Caco-2 (cell line): Measurements from ENCODE around the gene PCDHGB5. TPM values are rescaled to one million over a fixed set of nuclear protein-coding genes. Genes with fewer than 3 reads are reported as not detected.

Source experiments
- BruUV-seq: library from RNA; stranded (reverse); fragments of 400-500 nt; replicated peaks from 2 replicates; lab custom pipeline; 2021; lab: Mats Ljungman, UMichigan
- CTCF ChIA-PET: fragments of 300-600 bp; sonication (Branson Sonifier 250); formaldehyde crosslinking; loops from one replicate; lab custom pipeline; 2022; ENCODE audit warnings: antibody characterized with exemption; lab: Charles Lee
- POLR2A ChIA-PET: fragments of 300-600 bp; sonication (Branson Sonifier 250); formaldehyde crosslinking; loops from one replicate; lab custom pipeline; 2022; ENCODE audit warnings: antibody characterized with exemption; lab: Charles Lee
- DNase-seq, 2 experiments: peaks; one replicate each; pipeline versions ENCODE4 v3.0.0 to v3.0.0-alpha.2; 2020 to 2022
- H3K27me3 ChIP-seq: replicated peaks from 2 replicates; pipeline ENCODE4 v1.6.0; 2011; ENCODE audit warnings: low read length; ENCODE audit not compliant: control insufficient read depth, insufficient read depth
- H3K36me3 ChIP-seq: 2 replicates; pipeline ENCODE4 v1.5.1; 2011; ENCODE audit warnings: low read length; ENCODE audit not compliant: control insufficient read depth, insufficient read depth
- H3K4me1 ChIP-seq: fragments of 250-450 bp; sonication (Bioruptor Pico); 2 replicates; pipeline ENCODE4 v1.5.1; 2020; ENCODE audit warnings: mild to moderate bottlenecking
- H3K4me3 ChIP-seq: 2 replicates; pipeline ENCODE4 v1.5.1; 2011; ENCODE audit warnings: low read depth, mild to moderate bottlenecking, control low read depth, low read length
- H3K9me3 ChIP-seq: fragments of 250-450 bp; sonication (Bioruptor Pico); 2 replicates; pipeline ENCODE4 v1.5.1; 2020; ENCODE audit warnings: mild to moderate bottlenecking, moderate library complexity
- H3K27ac Mint-ChIP-seq: one replicate; pipeline ENCODE4 v1.8.0; 2022; ENCODE audit warnings: mixed read lengths; ENCODE audit not compliant: unreplicated experiment
- H3K27me3 Mint-ChIP-seq: one replicate; pipeline ENCODE4 v1.8.0; 2022; ENCODE audit warnings: mixed read lengths; ENCODE audit not compliant: insufficient read depth, unreplicated experiment
- H3K36me3 Mint-ChIP-seq: one replicate; pipeline ENCODE4 v1.8.0; 2022; ENCODE audit warnings: mild to moderate bottlenecking, mixed read lengths; ENCODE audit not compliant: insufficient read depth, unreplicated experiment
- H3K4me1 Mint-ChIP-seq: one replicate; pipeline ENCODE4 v1.8.0; 2022; ENCODE audit warnings: low read depth, mixed read lengths; ENCODE audit not compliant: unreplicated experiment
- H3K4me3 Mint-ChIP-seq: one replicate; pipeline ENCODE4 v1.8.0; 2022; ENCODE audit warnings: mild to moderate bottlenecking, moderate library complexity, mixed read lengths; ENCODE audit not compliant: unreplicated experiment
- H3K9me3 Mint-ChIP-seq: one replicate; pipeline ENCODE4 v1.8.0; 2022; ENCODE audit warnings: mixed read lengths; ENCODE audit not compliant: unreplicated experiment
- intact Hi-C: fragments of 100-400 bp; cut with micrococcal nuclease; formaldehyde crosslinking; loops from one replicate; pipeline ENCODE4 v1.10.0; 2022; ENCODE audit not compliant: unreplicated experiment
- total RNA-seq: library from RNA; stranded (reverse); gene quantifications from 2 replicates; pipeline ENCODE4 v1.2.3, GENCODE V29; 2022
- TF ChIP-seq, protein P1 (sequence below), 2 experiments: fragments of 200-600 bp in 1 of 2; IDR thresholded peaks; 1 replicate in 1 of 2; 2 replicates in 1 of 2; pipeline versions ENCODE4 v1.5.1 to v1.8.0; 2011 to 2022; ENCODE audit warnings: antibody characterized with exemption in 1 of 2, control low read depth in 1 of 2, inconsistent platforms in 1 of 2, low read depth in 1 of 2, low read length in 1 of 2, mild to moderate bottlenecking in 1 of 2, moderate library complexity in 1 of 2; ENCODE audit not compliant: insufficient read depth in 1 of 2, severe bottlenecking in 1 of 2, unreplicated experiment in 1 of 2

The PCDHGB5 gene
- total RNA-seq, 1 experiment from 2014 or later: 13.2 TPM

DNA sequence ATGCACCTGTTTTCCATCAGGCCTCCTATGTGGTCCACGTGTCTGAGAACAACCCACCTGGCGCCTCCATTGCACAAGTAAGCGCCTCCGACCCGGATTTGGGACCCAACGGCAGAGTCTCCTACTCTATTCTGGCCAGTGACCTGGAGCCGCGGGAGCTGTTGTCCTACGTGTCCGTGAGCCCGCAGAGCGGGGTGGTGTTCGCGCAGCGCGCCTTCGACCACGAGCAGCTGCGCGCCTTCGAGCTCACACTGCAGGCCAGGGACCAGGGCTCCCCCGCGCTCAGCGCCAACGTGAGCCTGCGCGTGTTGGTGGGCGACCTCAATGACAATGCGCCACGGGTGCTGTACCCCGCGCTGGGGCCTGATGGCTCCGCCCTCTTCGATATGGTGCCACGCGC is 46.2 kb upstream of the PCDHGB5 start:
- Mint-ChIP-seq H3K27me3 (no peaks in the 10 kb centered on the region), H3K4me1 (no peaks in the 10 kb centered on the region), H3K27ac (no peak overlapping the region), H3K9me3 (peaks cover 10% of the 10 kb centered on the region), H3K36me3 (peaks cover 5% of the 10 kb centered on the region), H3K4me3 (no peak overlapping the region)
- Histone ChIP-seq H3K4me1 (no peaks in the 10 kb centered on the region), H3K9me3 (no peaks in the 10 kb centered on the region; the same call in 1 of the 2 replicates), H3K36me3 (no peaks in the 10 kb centered on the region), H3K27me3 (no peaks in the 10 kb centered on the region), H3K4me3 (no peak overlapping the region)
- ChIA-PET POLR2A (no interaction called here), CTCF (no interaction called here)
- TF ChIP-seq, protein P1, sequence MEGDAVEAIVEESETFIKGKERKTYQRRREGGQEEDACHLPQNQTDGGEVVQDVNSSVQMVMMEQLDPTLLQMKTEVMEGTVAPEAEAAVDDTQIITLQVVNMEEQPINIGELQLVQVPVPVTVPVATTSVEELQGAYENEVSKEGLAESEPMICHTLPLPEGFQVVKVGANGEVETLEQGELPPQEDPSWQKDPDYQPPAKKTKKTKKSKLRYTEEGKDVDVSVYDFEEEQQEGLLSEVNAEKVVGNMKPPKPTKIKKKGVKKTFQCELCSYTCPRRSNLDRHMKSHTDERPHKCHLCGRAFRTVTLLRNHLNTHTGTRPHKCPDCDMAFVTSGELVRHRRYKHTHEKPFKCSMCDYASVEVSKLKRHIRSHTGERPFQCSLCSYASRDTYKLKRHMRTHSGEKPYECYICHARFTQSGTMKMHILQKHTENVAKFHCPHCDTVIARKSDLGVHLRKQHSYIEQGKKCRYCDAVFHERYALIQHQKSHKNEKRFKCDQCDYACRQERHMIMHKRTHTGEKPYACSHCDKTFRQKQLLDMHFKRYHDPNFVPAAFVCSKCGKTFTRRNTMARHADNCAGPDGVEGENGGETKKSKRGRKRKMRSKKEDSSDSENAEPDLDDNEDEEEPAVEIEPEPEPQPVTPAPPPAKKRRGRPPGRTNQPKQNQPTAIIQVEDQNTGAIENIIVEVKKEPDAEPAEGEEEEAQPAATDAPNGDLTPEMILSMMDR (IDR thresholded peaks at IDR 0.05; ENCODE audit: insufficient read depth in 1 of 2, low read depth in 1 of 2, low read length in 1 of 2, severe bottlenecking in 1 of 2, unreplicated experiment in 1 of 2): no peak
- intact Hi-C loops: no loop called here
- DNase-seq: no peak
- no TSS peak for BruUV-seq

GRCh38 chr5:141354900-141355469 is 42.8 kb upstream of the PCDHGB5 start, which contains the start of gene PCDHGA4:
Gene PCDHGA4, plus strand, starts transcription at chr5:141355021. Its CDS starts 87 bp downstream, at chr5:141355108.
- Mint-ChIP-seq H3K27me3 (no peaks in the 10 kb centered on the region), H3K36me3 (peaks cover 5% of the 10 kb centered on the region), H3K4me1 (no peaks in the 10 kb centered on the region), H3K9me3 (peaks cover 15% of the 10 kb centered on the region), H3K27ac (no peak within 1 kb of the TSS), H3K4me3 (no peak within 1 kb of the TSS)
- H3K4me3 ChIP-seq: no peak within 1 kb of the TSS
- H3K4me1 ChIP-seq: no peaks in the 10 kb centered on the region
- ChIA-PET POLR2A (no interaction called here), CTCF (no interaction called here)
- DNase-seq: no peak
- BruUV-seq: no TSS peak
- no peaks in the 10 kb centered on the region for H3K36me3 ChIP-seq
- TF ChIP-seq, protein P1 (IDR thresholded peaks at IDR 0.05; ENCODE audit: insufficient read depth in 1 of 2, low read depth in 1 of 2, low read length in 1 of 2, severe bottlenecking in 1 of 2, unreplicated experiment in 1 of 2): peak; percentile 20 to 22
- H3K9me3 ChIP-seq: no peaks in the 10 kb centered on the region; the same call in 1 of the 2 replicates
- no peaks in the 10 kb centered on the region for H3K27me3 ChIP-seq
- intact Hi-C loops: no loop called here

- no peak for DNase-seq
- ChIA-PET POLR2A (no interaction called here), CTCF (no interaction called here)
- Mint-ChIP-seq H3K4me3 (no peak overlapping the region), H3K9me3 (peaks cover 11% of the 10 kb centered on the region), H3K4me1 (no peaks in the 10 kb centered on the region), H3K27me3 (no peaks in the 10 kb centered on the region), H3K36me3 (no peaks in the 10 kb centered on the region), H3K27ac (no peak overlapping the region)
- Histone ChIP-seq H3K9me3 (no peaks in the 10 kb centered on the region; the same call in 1 of the 2 replicates), H3K4me1 (no peaks in the 10 kb centered on the region), H3K27me3 (no peaks in the 10 kb centered on the region), H3K36me3 (no peaks in the 10 kb centered on the region), H3K4me3 (no peak overlapping the region)
- TF ChIP-seq, protein P1 (IDR thresholded peaks at IDR 0.05; ENCODE audit: insufficient read depth in 1 of 2, low read depth in 1 of 2, low read length in 1 of 2, severe bottlenecking in 1 of 2, unreplicated experiment in 1 of 2): no peak
- intact Hi-C loops: no loop called here
- no TSS peak for BruUV-seq
Observed at GRCh38 chr5:141355641-141356040, 42.1 kb upstream of the PCDHGB5 start.
